GM19043 (cell line): Measurements from ENCODE around the gene GPHN.

ENCODE experiments used
- ATAC-seq: cut with Tn5 transposase; IDR thresholded peaks from one replicate; pipeline ENCODE4 v1.9.1; 2021; ENCODE audit warnings: low read depth; ENCODE audit not compliant: unreplicated experiment

Gene GPHN

DNA sequence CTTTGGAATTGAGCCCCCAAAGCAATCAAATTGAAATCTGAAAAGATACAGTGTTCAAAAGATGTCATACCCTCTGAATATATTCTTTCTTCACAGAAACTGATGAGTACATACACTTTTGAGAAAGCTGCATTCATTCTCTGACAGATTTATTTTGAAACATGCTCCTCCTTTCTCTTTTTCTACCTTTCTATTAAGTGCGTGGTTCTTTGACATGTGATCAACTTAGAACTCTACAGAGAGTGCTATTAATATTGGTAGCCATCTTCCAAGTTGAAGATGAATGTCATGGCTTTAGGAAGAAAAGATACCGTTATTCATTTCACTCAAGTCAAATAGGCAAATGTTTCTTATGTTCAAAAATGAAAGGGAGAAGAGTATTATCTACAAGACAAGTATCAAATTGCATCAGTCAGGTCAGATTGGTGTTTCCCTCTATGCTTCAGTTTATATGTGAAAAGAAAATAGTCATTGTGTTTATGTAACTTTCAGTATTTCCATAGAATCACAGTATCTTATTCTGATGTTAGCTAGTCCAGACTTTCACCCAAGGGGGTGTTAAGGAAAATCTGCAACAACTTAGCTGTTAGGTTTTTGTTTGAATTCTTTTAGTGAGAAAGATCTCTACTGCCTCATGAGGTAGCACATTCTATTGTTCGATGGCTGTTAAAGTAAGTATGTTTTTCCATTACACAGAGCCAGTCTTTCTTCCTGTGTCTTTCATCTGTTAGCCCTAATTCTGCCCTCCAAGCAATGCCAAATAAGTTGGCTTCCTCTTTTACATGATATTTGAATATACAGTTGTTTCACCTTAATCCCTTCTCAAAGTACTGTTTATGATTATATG, 625.9 kb downstream of the GPHN start:
- no peak for ATAC-seq

- no peak for ATAC-seq
These were observed 629.9 kb downstream of the GPHN start for GRCh38 chr14:67137744-67138371.

- ATAC-seq: no peak
These were observed 632.6 kb downstream of the GPHN start for GRCh38 chr14:67140556-67140955.

- no peak for ATAC-seq
These were observed 633.4 kb downstream of the GPHN start for GRCh38 chr14:67141146-67141900.

GRCh38 chr14:67151082-67151666, 643.2 kb downstream of the GPHN start:
- ATAC-seq: no peak

- ATAC-seq: no peak
These were observed 650.6 kb downstream of the GPHN start for GRCh38 chr14:67158566-67158965.

DNA sequence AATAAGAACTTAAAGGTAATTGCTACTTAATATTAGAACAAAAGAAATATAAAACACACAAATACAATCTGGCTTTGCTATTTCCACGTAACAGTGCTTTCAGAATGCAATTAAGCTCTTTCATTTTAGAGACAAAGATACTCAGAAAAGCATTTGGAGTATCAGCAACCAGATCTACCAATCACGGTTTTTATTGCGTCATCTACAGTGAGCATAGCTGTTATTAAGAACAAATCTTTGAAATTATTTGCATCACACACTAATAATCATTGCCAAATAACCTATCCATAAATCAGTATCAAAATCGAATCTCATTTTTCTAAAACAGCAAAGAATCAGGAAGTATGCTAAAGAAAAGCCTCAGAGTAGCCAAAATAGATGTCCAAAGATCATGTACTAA, 654.4 kb downstream of the GPHN start:
- ATAC-seq: no peak

DNA sequence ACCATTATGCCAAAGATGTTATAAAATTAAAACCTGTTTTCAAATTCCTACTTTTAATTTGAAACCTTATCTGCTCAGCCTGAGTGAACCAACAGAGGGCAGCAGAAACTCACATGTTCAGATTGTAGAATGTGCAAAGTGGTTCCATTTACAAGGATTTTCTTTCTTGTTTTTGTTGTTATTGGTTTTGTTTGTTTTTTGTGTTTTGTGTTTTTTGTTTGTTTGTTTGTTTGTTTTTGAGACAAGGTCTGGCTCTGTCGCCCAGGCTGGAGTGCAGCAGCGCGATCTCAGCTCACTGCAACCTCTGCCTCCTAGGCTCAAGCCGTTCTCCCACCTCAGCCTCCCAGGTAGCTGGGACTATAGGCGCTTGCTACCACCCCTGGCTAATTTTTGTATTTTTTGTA, 658.5 kb downstream of the GPHN start:
- ATAC-seq: no peak

DNA sequence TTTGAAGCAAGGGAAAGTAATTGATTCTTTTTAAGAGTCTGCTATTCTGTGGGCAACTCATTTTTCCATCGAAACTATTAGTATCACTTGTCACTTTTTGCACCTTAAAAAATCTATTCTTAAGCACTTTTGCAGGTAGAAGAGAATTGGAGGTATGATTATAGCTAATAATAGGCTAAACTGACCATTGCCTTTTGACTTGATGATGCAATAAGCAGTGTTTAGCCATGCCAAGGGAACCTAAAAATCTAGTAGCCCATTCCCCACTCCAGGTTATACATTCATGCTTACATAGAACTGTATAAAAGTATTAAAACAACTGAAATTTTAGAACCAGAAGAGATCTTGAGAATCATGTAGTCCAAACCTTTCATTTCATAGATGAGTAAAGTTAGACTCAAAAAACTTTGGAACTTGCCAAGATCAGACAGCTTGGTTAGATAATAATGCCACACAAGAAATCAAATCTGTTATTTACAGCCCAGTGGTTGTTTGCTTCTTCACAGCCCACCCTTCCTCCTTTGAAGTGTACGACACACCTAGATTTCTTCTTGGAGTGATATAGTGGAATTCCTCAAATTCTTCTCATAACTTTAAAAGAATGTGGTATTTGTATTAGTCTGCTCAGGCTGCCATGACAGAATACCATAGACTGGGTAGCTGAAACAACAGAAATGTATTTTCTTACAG, 659.6 kb downstream of the GPHN start:
- ATAC-seq: no peak

GRCh38 chr14:67168110-67168441, 660.1 kb downstream of the GPHN start:
- no peak for ATAC-seq

- no peak for ATAC-seq
These were observed 662.7 kb downstream of the GPHN start for GRCh38 chr14:67170660-67171059.

GRCh38 chr14:67172056-67172455, 664.1 kb downstream of the GPHN start:
- ATAC-seq: no peak

GRCh38 chr14:67172520-67172919, 664.6 kb downstream of the GPHN start:
- ATAC-seq: no peak

GRCh38 chr14:67173719-67174118, 665.8 kb downstream of the GPHN start:
- ATAC-seq: no peak

- no peak for ATAC-seq
These were observed 678.3 kb downstream of the GPHN start for GRCh38 chr14:67186172-67186768.

DNA sequence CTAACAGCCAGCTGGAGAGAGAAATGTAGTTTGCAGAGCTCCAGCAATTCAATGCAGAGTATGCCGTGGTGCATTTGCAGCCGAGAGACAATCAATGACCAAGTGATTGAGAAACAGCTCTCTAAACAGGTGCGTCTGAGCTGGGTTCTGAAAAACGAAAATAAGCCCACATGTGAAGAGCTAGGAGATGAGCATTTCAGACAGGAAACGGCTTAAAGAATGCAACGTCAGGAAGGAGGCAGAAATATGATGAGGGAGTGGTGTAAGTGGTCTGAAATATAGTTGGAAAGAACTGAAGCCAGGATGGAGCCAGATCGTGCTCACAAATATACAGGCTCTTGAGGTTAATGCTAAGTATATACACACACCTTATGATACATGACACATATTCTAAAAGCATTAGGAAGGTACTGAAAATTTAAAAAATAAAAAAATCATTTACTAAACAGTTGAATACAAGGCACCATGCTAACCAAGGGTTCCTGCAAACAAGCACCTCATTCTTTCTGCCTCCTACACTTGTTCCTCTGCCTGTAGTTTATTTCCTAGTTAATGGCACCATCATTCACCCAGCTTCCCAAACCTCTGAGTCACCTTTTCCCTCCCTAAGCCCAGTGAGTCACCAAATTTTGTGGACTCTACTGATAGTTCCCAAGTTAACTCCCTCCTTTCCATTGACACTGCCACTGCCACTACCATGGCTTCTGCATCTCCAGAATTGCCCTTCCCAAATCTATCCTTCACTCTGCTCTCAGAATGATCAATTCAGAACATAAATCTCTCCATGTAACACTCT, 679.0 kb downstream of the GPHN start:
- ATAC-seq: no peak

DNA sequence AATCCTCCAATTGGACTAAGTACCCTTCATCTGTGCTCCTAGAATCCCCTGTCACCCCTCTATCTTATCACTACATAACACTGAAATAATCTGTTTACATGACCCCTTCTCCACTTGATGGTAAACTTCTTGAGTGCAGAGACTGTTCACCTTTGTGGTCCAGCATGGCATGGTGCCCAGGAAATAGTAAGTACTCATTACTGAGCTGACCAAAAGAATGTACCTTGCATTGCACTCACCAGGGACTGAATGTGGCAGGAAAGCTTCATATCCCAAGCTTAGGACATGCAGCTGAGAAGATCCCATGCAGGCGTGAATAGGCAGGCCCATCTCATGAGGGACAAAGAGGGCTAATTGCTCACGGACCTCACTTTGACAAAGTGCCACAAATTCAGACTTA, 679.9 kb downstream of the GPHN start:
- no peak for ATAC-seq

DNA sequence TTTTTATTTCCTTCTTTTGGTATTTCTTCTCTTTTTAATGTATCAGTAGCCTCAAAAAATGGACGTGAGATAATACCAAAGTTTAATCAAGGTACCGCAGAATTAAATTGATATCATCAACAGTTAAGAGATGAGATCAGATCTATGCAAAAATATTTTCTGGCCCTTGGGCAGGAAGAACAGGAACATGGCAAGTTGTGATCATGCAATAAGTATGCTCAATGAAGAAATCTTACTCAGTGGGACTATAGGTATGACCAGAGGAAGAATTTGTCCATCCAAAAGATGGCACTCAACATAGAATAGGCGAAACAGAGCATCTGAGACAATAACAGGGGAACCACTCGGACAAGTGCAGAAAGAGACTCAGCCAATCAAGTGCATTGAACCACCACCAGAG, 680.4 kb downstream of the GPHN start:
- no peak for ATAC-seq

- ATAC-seq: no peak
These were observed 683.9 kb downstream of the GPHN start for GRCh38 chr14:67191768-67192290.
